AG09309 (cell line): ENCODE data around the gene MED26.
"Not testable (repeated sequence)": the region's sequence is repeated elsewhere in the genome, so short reads cannot be mapped to it uniquely, and the experiment has no call there.

Experiments
- DNase-seq: peaks from one replicate; pipeline ENCODE4 v3.0.0-alpha.2; 2010; ENCODE audit warnings: low read depth
- H3K4me3 ChIP-seq: 2 replicates; pipeline ENCODE4 v1.5.1; 2011; ENCODE audit warnings: mild to moderate bottlenecking, low read depth, low read length, moderate library complexity; ENCODE audit not compliant: control insufficient read depth
- TF ChIP-seq, protein P1 (sequence below): IDR thresholded peaks from 2 replicates; pipeline ENCODE4 v1.5.1; 2011; ENCODE audit warnings: mild to moderate bottlenecking, low read depth, low read length, inconsistent platforms; ENCODE audit not compliant: insufficient read depth, control insufficient read depth; ENCODE audit errors: missing control alignments

MED26 gene, protein sequence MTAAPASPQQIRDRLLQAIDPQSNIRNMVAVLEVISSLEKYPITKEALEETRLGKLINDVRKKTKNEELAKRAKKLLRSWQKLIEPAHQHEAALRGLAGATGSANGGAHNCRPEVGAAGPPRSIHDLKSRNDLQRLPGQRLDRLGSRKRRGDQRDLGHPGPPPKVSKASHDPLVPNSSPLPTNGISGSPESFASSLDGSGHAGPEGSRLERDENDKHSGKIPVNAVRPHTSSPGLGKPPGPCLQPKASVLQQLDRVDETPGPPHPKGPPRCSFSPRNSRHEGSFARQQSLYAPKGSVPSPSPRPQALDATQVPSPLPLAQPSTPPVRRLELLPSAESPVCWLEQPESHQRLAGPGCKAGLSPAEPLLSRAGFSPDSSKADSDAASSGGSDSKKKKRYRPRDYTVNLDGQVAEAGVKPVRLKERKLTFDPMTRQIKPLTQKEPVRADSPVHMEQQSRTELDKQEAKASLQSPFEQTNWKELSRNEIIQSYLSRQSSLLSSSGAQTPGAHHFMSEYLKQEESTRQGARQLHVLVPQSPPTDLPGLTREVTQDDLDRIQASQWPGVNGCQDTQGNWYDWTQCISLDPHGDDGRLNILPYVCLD

GRCh38 chr19:16628183-16628983 lies at the start of gene MED26:
MED26 (minus strand) TSS chr19:16628204; CDS start chr19:16627943, 261 bp downstream.
- H3K4me3 ChIP-seq: peak within 1 kb of the TSS; percentile 90
- peak; percentile 70 for DNase-seq
- TF ChIP-seq, protein P1, sequence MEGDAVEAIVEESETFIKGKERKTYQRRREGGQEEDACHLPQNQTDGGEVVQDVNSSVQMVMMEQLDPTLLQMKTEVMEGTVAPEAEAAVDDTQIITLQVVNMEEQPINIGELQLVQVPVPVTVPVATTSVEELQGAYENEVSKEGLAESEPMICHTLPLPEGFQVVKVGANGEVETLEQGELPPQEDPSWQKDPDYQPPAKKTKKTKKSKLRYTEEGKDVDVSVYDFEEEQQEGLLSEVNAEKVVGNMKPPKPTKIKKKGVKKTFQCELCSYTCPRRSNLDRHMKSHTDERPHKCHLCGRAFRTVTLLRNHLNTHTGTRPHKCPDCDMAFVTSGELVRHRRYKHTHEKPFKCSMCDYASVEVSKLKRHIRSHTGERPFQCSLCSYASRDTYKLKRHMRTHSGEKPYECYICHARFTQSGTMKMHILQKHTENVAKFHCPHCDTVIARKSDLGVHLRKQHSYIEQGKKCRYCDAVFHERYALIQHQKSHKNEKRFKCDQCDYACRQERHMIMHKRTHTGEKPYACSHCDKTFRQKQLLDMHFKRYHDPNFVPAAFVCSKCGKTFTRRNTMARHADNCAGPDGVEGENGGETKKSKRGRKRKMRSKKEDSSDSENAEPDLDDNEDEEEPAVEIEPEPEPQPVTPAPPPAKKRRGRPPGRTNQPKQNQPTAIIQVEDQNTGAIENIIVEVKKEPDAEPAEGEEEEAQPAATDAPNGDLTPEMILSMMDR: no peak

DNA sequence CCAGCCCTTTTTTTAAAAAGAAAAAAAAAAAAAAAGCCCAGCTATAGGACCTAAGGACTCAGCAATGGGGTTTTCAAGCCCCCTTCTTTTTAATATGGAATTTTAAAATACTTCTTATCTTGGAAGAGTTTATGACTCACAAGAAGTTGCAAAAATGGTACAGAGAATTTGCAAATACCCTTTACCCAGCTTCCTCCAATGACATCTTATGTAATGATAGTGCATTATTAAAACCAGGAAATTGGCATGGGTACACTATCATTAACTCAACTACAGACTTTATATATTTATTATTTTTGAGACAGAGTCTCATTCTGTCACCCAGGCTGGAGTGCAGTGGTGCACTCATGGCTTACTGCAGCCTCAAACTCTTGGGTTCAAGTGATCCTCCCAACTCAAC lies 49.1 kb upstream of the MED26 start:
- TF ChIP-seq, protein P1: no peak
- DNase-seq: no peak
- H3K4me3 ChIP-seq: no peak overlapping the region

- TF ChIP-seq, protein P1: no peak
- no peak for DNase-seq
- no peak overlapping the region for H3K4me3 ChIP-seq
These were observed 48.2 kb upstream of the MED26 start for GRCh38 chr19:16676101-16676798.

- DNase-seq, H3K4me3 ChIP-seq: not testable (repeated sequence)
These were observed 45.8 kb upstream of the MED26 start for GRCh38 chr19:16673839-16674238.

GRCh38 chr19:16673231-16673630 lies 45.2 kb upstream of the MED26 start:
- TF ChIP-seq, protein P1: no peak
- DNase-seq: no peak
- no peak overlapping the region for H3K4me3 ChIP-seq

DNA sequence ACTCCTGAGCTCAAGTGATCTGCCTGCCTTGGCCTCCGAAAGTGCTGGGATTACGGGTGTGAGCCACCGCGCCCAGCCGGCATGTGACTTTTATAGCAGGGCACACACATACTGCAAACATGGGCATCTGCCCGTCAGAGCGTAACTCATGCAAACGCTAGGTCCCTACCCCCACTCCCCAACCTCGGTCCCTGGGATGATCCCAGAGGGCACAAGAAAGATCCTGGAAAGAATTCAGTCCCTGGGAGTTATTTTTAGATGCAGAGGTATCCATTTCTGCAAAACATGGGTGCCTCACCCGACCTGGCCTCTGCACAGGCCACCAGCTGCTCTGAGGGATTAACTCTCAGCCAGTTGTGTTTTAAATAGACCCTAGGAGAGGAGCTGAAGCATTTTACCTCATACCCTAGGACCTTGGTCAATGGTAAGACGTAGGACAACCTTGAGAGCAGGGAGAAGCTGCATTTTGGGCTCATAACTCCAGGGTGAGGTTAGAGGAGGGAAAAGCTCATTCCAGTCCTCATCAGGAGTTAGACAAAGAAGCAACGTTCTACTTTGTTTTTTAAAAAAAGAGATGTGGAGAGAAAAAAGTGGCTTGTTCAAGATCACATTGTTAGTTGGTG lies 43.8 kb upstream of the MED26 start:
- TF ChIP-seq, protein P1: no peak
- DNase-seq: no peak

More for the DNA sequence above, 43.8 kb upstream of the MED26 start:
- H3K4me3 ChIP-seq: no peak overlapping the region
